WTC11 (cell line): ENCODE data around the gene SRP9. TPM values are rescaled to one million over a fixed set of nuclear protein-coding genes. Genes with fewer than 3 reads are reported as not detected.

Experiments
- ATAC-seq: fragments of 200-7000 bp; cut with Tn5 transposase; 2 replicates; pipeline ENCODE4 v1.10.0; 2021; ENCODE audit warnings: mild to moderate bottlenecking, moderate library complexity
- CTCF ChIA-PET: fragments of 300-600 bp; sonication (Branson Sonifier 250); formaldehyde crosslinking; loops from one replicate; lab custom pipeline; 2021; ENCODE audit warnings: antibody characterized with exemption; lab: Charles Lee
- POLR2A ChIA-PET: fragments of 350-600 bp; sonication (Branson Sonifier 250); formaldehyde crosslinking; loops from one replicate; lab custom pipeline; 2021; ENCODE audit warnings: antibody characterized with exemption; lab: Charles Lee
- DNase-seq: peaks from one replicate; pipeline ENCODE4 v3.0.0; 2021; ENCODE audit warnings: low spot score
- H3K27ac Mint-ChIP-seq: 2 replicates; pipeline ENCODE4 v1.8.0; 2021; ENCODE audit warnings: mixed read lengths
- H3K27me3 Mint-ChIP-seq: 2 replicates; pipeline ENCODE4 v1.8.0; 2021; ENCODE audit warnings: low read depth, mild to moderate bottlenecking, moderate library complexity, mixed read lengths
- H3K36me3 Mint-ChIP-seq: 2 replicates; pipeline ENCODE4 v1.8.0; 2021; ENCODE audit warnings: mixed read lengths
- H3K4me1 Mint-ChIP-seq: 2 replicates; pipeline ENCODE4 v1.8.0; 2022; ENCODE audit warnings: mixed read lengths
- H3K4me3 Mint-ChIP-seq: 2 replicates; pipeline ENCODE4 v1.8.0; 2021; ENCODE audit warnings: mild to moderate bottlenecking, moderate library complexity, mixed read lengths
- H3K9me3 Mint-ChIP-seq: 2 replicates; pipeline ENCODE4 v1.8.0; 2021; ENCODE audit warnings: mixed read lengths
- ELF4 ChIP-seq: sonication (generic); formaldehyde crosslinking; IDR thresholded peaks from 2 replicates; pipeline ENCODE4 v1.8.1; 2022; ENCODE audit warnings: low read depth, mild to moderate bottlenecking, moderate library complexity, missing genetic modification reagents
- EMX1 ChIP-seq: fragments of 250-450 bp; sonication (Bioruptor Pico); IDR thresholded peaks from 2 replicates; pipeline ENCODE4 v1.8.0; 2021; ENCODE audit warnings: mild to moderate bottlenecking
- GABPB1 ChIP-seq: sonication (generic); formaldehyde crosslinking; IDR thresholded peaks from 2 replicates; pipeline ENCODE4 v1.8.1; 2023; ENCODE audit warnings: mild to moderate bottlenecking, missing genetic modification reagents
- GTF2I ChIP-seq: fragments of 250-450 bp; sonication (Bioruptor Pico); conservative IDR thresholded peaks from 2 replicates; pipeline ENCODE4 v1.4.0; 2021; ENCODE audit warnings: mild to moderate bottlenecking
- IRF2 ChIP-seq: sonication (generic); formaldehyde crosslinking; IDR thresholded peaks from 2 replicates; pipeline ENCODE4 v1.8.0; 2022; ENCODE audit warnings: low read depth, missing genetic modification reagents, borderline replicate concordance
- TEAD4 ChIP-seq: sonication (generic); formaldehyde crosslinking; IDR thresholded peaks from 2 replicates; pipeline ENCODE4 v1.8.0; 2022; ENCODE audit warnings: mild to moderate bottlenecking, missing genetic modification reagents
- TP53 ChIP-seq: sonication (generic); formaldehyde crosslinking; IDR thresholded peaks from 2 replicates; pipeline ENCODE4 v1.8.1; 2023; ENCODE audit warnings: mild to moderate bottlenecking, missing genetic modification reagents
- ZNF121 ChIP-seq: sonication (generic); formaldehyde crosslinking; IDR thresholded peaks from 2 replicates; pipeline ENCODE4 v1.8.0; 2023; ENCODE audit warnings: missing genetic modification reagents
- ZNF263 ChIP-seq: sonication (generic); formaldehyde crosslinking; IDR thresholded peaks from 2 replicates; pipeline ENCODE4 v1.8.1; 2022; ENCODE audit warnings: low read depth, mild to moderate bottlenecking, moderate library complexity, missing genetic modification reagents
- ZNF396 ChIP-seq: fragments of 250-450 bp; sonication (Bioruptor Pico); IDR thresholded peaks from 2 replicates; pipeline ENCODE4 v1.8.0; 2021; ENCODE audit warnings: mild to moderate bottlenecking, moderate library complexity, borderline replicate concordance
- ZNF671 ChIP-seq: fragments of 250-450 bp; sonication (Bioruptor Pico); IDR thresholded peaks from 2 replicates; pipeline ENCODE4 v1.8.0; 2021; ENCODE audit warnings: mild to moderate bottlenecking
- total RNA-seq: library from RNA; stranded (reverse); gene quantifications from 3 replicates; pipeline ENCODE4 v1.2.3, GENCODE V29; 2021
- TF ChIP-seq, protein P1 (sequence below): sonication (generic); formaldehyde crosslinking; IDR thresholded peaks from 2 replicates; pipeline ENCODE4 v1.8.0; 2022; ENCODE audit warnings: mild to moderate bottlenecking, missing genetic modification reagents
- TF ChIP-seq, protein P2 (sequence below): fragments of 250-450 bp; sonication (Bioruptor Pico); conservative IDR thresholded peaks from 2 replicates; pipeline ENCODE4 v1.9.0; 2021; ENCODE audit warnings: mild to moderate bottlenecking
- TF ChIP-seq, protein P3 (sequence below): sonication (generic); formaldehyde crosslinking; IDR thresholded peaks from 2 replicates; pipeline ENCODE4 v1.8.1; 2022; ENCODE audit warnings: missing genetic modification reagents, borderline replicate concordance
- TF ChIP-seq, protein P4 (sequence below): fragments of 250-450 bp; sonication (Bioruptor Pico); IDR thresholded peaks from 2 replicates; pipeline ENCODE4 v1.9.0; 2021; ENCODE audit warnings: mild to moderate bottlenecking, borderline replicate concordance
- TF ChIP-seq, protein P5 (sequence below): sonication (generic); formaldehyde crosslinking; IDR thresholded peaks from 2 replicates; pipeline ENCODE4 v1.8.1; 2023; ENCODE audit warnings: mild to moderate bottlenecking, moderate library complexity, missing genetic modification reagents
- TF ChIP-seq, protein P6 (sequence below): fragments of 250-450 bp; sonication (Bioruptor Pico); IDR thresholded peaks from 2 replicates; pipeline ENCODE4 v1.8.0; 2021; ENCODE audit warnings: mild to moderate bottlenecking
- TF ChIP-seq, protein P7 (sequence below): sonication (generic); formaldehyde crosslinking; IDR thresholded peaks from 2 replicates; pipeline ENCODE4 v1.8.1; 2022; ENCODE audit warnings: low read depth, mild to moderate bottlenecking, moderate library complexity, missing genetic modification reagents, borderline replicate concordance
- TF ChIP-seq, protein P8 (sequence below): sonication (generic); formaldehyde crosslinking; IDR thresholded peaks from 2 replicates; pipeline ENCODE4 v1.8.0; 2023; ENCODE audit warnings: mild to moderate bottlenecking, missing genetic modification reagents
- TF ChIP-seq, protein P9 (sequence below): fragments of 250-450 bp; sonication (Bioruptor Pico); IDR thresholded peaks from 2 replicates; pipeline ENCODE4 v2.1.2; 2022; ENCODE audit warnings: mild to moderate bottlenecking, moderate library complexity

Gene SRP9
- total RNA-seq, 1 experiment from 2014 or later: 375 TPM

DNA sequence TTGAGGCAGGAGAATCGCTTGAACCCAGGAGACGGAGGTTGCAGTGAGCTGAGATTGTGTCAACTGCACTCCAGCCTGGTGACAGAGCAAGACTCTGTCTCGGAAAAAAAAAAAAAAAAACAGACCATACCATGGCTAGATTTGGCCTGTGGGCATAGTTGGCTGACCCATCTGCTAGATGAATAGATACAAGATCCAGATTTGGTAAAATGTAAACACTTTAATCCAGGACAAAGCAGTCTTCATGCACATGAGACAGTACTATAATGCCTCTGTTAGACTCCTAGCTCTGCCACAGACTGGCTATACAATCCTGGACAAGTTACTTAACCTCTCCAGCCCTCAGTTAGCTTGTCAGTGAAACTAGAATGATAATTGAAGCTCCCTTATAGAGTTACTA is 27.9 kb upstream of the SRP9 start:
- TF ChIP-seq, protein P1, sequence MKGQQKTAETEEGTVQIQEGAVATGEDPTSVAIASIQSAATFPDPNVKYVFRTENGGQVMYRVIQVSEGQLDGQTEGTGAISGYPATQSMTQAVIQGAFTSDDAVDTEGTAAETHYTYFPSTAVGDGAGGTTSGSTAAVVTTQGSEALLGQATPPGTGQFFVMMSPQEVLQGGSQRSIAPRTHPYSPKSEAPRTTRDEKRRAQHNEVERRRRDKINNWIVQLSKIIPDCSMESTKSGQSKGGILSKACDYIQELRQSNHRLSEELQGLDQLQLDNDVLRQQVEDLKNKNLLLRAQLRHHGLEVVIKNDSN (CRISPR knock-in tag): no peak
- no peak for TF ChIP-seq ZNF396 (CRISPR knock-in tag)
- TF ChIP-seq, protein P2, sequence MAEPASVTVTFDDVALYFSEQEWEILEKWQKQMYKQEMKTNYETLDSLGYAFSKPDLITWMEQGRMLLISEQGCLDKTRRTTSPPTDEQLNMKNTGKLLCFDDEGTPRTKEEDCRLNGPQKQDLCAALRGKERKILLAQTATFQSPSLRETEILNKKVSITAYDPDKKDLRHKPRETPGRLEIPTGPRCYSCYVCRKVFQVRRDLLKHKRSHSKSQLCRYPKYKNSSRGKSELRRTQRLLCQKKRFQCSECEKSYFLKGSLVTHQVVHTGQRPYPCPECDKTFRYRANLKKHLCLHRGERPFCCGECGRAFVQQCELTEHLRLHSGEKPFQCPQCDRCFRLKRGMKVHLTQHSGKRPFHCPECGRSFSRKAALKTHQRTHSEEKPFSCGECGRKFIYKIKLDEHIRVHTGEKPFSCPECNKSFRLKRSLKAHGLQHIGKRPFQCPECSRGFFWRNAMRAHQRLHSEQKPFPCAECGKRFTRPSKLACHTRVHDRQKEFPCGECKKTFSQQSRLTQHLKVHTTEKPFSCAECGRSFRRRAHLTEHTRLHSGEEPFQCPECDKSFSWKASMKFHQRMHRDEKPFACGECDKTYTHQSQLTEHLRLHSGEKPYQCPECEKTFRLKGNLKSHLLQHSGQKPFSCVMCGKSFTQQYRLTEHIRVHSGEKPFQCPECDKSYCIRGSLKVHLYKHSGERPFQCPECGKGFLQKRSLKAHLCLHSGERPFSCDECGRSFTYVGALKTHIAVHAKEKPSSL (CRISPR knock-in tag): no peak
- no peak for TF ChIP-seq ZNF671 (CRISPR knock-in tag)
- no peak for TF ChIP-seq TEAD4 (CRISPR knock-in tag)
- no peak for TF ChIP-seq EMX1
- TF ChIP-seq, protein P3, sequence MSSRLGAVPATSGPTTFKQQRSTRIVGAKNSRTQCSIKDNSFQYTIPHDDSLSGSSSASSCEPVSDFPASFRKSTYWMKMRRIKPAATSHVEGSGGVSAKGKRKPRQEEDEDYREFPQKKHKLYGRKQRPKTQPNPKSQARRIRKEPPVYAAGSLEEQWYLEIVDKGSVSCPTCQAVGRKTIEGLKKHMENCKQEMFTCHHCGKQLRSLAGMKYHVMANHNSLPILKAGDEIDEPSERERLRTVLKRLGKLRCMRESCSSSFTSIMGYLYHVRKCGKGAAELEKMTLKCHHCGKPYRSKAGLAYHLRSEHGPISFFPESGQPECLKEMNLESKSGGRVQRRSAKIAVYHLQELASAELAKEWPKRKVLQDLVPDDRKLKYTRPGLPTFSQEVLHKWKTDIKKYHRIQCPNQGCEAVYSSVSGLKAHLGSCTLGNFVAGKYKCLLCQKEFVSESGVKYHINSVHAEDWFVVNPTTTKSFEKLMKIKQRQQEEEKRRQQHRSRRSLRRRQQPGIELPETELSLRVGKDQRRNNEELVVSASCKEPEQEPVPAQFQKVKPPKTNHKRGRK: no peak
- no peak for TF ChIP-seq GTF2I (CRISPR knock-in tag)
- TF ChIP-seq, protein P4, sequence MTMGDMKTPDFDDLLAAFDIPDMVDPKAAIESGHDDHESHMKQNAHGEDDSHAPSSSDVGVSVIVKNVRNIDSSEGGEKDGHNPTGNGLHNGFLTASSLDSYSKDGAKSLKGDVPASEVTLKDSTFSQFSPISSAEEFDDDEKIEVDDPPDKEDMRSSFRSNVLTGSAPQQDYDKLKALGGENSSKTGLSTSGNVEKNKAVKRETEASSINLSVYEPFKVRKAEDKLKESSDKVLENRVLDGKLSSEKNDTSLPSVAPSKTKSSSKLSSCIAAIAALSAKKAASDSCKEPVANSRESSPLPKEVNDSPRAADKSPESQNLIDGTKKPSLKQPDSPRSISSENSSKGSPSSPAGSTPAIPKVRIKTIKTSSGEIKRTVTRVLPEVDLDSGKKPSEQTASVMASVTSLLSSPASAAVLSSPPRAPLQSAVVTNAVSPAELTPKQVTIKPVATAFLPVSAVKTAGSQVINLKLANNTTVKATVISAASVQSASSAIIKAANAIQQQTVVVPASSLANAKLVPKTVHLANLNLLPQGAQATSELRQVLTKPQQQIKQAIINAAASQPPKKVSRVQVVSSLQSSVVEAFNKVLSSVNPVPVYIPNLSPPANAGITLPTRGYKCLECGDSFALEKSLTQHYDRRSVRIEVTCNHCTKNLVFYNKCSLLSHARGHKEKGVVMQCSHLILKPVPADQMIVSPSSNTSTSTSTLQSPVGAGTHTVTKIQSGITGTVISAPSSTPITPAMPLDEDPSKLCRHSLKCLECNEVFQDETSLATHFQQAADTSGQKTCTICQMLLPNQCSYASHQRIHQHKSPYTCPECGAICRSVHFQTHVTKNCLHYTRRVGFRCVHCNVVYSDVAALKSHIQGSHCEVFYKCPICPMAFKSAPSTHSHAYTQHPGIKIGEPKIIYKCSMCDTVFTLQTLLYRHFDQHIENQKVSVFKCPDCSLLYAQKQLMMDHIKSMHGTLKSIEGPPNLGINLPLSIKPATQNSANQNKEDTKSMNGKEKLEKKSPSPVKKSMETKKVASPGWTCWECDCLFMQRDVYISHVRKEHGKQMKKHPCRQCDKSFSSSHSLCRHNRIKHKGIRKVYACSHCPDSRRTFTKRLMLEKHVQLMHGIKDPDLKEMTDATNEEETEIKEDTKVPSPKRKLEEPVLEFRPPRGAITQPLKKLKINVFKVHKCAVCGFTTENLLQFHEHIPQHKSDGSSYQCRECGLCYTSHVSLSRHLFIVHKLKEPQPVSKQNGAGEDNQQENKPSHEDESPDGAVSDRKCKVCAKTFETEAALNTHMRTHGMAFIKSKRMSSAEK (CRISPR knock-in tag): no peak
- TF ChIP-seq, protein P5, sequence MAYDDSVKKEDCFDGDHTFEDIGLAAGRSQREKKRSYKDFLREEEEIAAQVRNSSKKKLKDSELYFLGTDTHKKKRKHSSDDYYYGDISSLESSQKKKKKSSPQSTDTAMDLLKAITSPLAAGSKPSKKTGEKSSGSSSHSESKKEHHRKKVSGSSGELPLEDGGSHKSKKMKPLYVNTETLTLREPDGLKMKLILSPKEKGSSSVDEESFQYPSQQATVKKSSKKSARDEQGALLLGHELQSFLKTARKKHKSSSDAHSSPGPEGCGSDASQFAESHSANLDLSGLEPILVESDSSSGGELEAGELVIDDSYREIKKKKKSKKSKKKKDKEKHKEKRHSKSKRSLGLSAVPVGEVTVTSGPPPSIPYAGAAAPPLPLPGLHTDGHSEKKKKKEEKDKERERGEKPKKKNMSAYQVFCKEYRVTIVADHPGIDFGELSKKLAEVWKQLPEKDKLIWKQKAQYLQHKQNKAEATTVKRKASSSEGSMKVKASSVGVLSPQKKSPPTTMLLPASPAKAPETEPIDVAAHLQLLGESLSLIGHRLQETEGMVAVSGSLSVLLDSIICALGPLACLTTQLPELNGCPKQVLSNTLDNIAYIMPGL: no peak
- TF ChIP-seq GABPB1 (CRISPR knock-in tag): no peak
- TF ChIP-seq IRF2 (CRISPR knock-in tag): no peak
- TF ChIP-seq, protein P6, sequence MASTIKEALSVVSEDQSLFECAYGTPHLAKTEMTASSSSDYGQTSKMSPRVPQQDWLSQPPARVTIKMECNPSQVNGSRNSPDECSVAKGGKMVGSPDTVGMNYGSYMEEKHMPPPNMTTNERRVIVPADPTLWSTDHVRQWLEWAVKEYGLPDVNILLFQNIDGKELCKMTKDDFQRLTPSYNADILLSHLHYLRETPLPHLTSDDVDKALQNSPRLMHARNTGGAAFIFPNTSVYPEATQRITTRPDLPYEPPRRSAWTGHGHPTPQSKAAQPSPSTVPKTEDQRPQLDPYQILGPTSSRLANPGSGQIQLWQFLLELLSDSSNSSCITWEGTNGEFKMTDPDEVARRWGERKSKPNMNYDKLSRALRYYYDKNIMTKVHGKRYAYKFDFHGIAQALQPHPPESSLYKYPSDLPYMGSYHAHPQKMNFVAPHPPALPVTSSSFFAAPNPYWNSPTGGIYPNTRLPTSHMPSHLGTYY: no peak
- no peak for TF ChIP-seq ZNF121 (CRISPR knock-in tag)
- TF ChIP-seq ELF4 (CRISPR knock-in tag): no peak
- TF ChIP-seq, protein P7, sequence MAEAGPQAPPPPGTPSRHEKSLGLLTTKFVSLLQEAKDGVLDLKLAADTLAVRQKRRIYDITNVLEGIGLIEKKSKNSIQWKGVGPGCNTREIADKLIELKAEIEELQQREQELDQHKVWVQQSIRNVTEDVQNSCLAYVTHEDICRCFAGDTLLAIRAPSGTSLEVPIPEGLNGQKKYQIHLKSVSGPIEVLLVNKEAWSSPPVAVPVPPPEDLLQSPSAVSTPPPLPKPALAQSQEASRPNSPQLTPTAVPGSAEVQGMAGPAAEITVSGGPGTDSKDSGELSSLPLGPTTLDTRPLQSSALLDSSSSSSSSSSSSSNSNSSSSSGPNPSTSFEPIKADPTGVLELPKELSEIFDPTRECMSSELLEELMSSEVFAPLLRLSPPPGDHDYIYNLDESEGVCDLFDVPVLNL (CRISPR knock-in tag): no peak
- TF ChIP-seq, protein P8, sequence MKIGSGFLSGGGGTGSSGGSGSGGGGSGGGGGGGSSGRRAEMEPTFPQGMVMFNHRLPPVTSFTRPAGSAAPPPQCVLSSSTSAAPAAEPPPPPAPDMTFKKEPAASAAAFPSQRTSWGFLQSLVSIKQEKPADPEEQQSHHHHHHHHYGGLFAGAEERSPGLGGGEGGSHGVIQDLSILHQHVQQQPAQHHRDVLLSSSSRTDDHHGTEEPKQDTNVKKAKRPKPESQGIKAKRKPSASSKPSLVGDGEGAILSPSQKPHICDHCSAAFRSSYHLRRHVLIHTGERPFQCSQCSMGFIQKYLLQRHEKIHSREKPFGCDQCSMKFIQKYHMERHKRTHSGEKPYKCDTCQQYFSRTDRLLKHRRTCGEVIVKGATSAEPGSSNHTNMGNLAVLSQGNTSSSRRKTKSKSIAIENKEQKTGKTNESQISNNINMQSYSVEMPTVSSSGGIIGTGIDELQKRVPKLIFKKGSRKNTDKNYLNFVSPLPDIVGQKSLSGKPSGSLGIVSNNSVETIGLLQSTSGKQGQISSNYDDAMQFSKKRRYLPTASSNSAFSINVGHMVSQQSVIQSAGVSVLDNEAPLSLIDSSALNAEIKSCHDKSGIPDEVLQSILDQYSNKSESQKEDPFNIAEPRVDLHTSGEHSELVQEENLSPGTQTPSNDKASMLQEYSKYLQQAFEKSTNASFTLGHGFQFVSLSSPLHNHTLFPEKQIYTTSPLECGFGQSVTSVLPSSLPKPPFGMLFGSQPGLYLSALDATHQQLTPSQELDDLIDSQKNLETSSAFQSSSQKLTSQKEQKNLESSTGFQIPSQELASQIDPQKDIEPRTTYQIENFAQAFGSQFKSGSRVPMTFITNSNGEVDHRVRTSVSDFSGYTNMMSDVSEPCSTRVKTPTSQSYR: no peak
- TF ChIP-seq, protein P9, sequence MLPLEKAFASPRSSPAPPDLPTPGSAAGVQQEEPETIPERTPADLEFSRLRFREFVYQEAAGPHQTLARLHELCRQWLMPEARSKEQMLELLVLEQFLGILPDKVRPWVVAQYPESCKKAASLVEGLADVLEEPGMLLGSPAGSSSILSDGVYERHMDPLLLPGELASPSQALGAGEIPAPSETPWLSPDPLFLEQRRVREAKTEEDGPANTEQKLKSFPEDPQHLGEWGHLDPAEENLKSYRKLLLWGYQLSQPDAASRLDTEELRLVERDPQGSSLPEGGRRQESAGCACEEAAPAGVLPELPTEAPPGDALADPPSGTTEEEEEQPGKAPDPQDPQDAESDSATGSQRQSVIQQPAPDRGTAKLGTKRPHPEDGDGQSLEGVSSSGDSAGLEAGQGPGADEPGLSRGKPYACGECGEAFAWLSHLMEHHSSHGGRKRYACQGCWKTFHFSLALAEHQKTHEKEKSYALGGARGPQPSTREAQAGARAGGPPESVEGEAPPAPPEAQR: no peak
- no peak for TF ChIP-seq TP53 (CRISPR knock-in tag)
- no peak for TF ChIP-seq ZNF263
- TF ChIP-seq, all 79 proteins: peak for 0
- H3K4me1 Mint-ChIP-seq: peaks cover 35% of the 10 kb centered on the region
- DNase-seq: no peak
- H3K27me3 Mint-ChIP-seq: peaks cover 11% of the 10 kb centered on the region
- no peak for ATAC-seq
- ChIA-PET CTCF (interaction anchor here (0.5 to 0.6 kb wide), 3 partner anchors 20 to 110 kb away, joined by 3 read pairs; no protein-coding TSS in a partner anchor), POLR2A (interaction anchor here (0.6 to 0.8 kb wide), 2 partner anchors 218 to 315 kb away, joined by 3 read pairs; no protein-coding TSS in a partner anchor)
- no peak overlapping the region for H3K27ac Mint-ChIP-seq
- no peaks in the 10 kb centered on the region for H3K9me3 Mint-ChIP-seq
- no peaks in the 10 kb centered on the region for H3K36me3 Mint-ChIP-seq
- H3K4me3 Mint-ChIP-seq: no peak overlapping the region
